Measurements from ENCODE around the gene CFC1B.
"Not testable (repeated sequence)": the region's sequence is repeated elsewhere in the genome, so short reads cannot be mapped to it uniquely, and the experiment has no call there.

Gene CFC1B

GRCh38 chr2:130520992-130521391, at the start of gene CFC1B:
Gene CFC1B, plus strand, starts transcription at chr2:130521222. Its CDS starts 263 bp downstream, at chr2:130521485.
- DNase-seq (ENCODE audit: low spot score): not testable (repeated sequence)

GRCh38 chr2:130491073-130491472, 29.9 kb upstream of the CFC1B start:
- not testable (repeated sequence) for DNase-seq (ENCODE audit: low spot score)

GRCh38 chr2:130509228-130509627, 11.8 kb upstream of the CFC1B start, which contains the start of gene POTEI:
Gene POTEI, minus strand, starts transcription at chr2:130509328. Its CDS starts 93 bp downstream, at chr2:130509235.
- DNase-seq (ENCODE audit: low spot score): not testable (repeated sequence)

GRCh38 chr2:130510807-130511746, 9.9 kb upstream of the CFC1B start:
- not testable (repeated sequence) for DNase-seq (ENCODE audit: low spot score)

GRCh38 chr2:130511747-130512451, 9.1 kb upstream of the CFC1B start:
- DNase-seq (ENCODE audit: low spot score): not testable (repeated sequence)

GRCh38 chr2:130518516-130519106, 2.4 kb upstream of the CFC1B start:
- DNase-seq (ENCODE audit: low spot score): not testable (repeated sequence)

GRCh38 chr2:130522390-130522789, 1.4 kb downstream of the CFC1B start:
- DNase-seq (ENCODE audit: low spot score): not testable (repeated sequence)

- not testable (repeated sequence) for DNase-seq (ENCODE audit: low spot score)
Measured at GRCh38 chr2:130527365-130527967, 6.4 kb downstream of the CFC1B start.

- not testable (repeated sequence) for DNase-seq (ENCODE audit: low spot score)
Measured at GRCh38 chr2:130529545-130529944, 8.5 kb downstream of the CFC1B start.

GRCh38 chr2:130530212-130530611, 9.2 kb downstream of the CFC1B start:
- DNase-seq (ENCODE audit: low spot score): not testable (repeated sequence)

- DNase-seq (ENCODE audit: low spot score): not testable (repeated sequence)
Measured at GRCh38 chr2:130531225-130531624, 10.2 kb downstream of the CFC1B start.

- not testable (repeated sequence) for DNase-seq (ENCODE audit: low spot score)
Measured at GRCh38 chr2:130531672-130532071, 10.7 kb downstream of the CFC1B start.

GRCh38 chr2:130536654-130537053, 15.6 kb downstream of the CFC1B start:
- DNase-seq (ENCODE audit: low spot score): not testable (repeated sequence)

- not testable (repeated sequence) for DNase-seq (ENCODE audit: low spot score)
Measured at GRCh38 chr2:130538271-130538670, 17.2 kb downstream of the CFC1B start.

- not testable (repeated sequence) for DNase-seq (ENCODE audit: low spot score)
Measured at GRCh38 chr2:130542789-130543188, 21.8 kb downstream of the CFC1B start.

GRCh38 chr2:130543785-130544528, 22.9 kb downstream of the CFC1B start:
- DNase-seq (ENCODE audit: low spot score): not testable (repeated sequence)

- DNase-seq (ENCODE audit: low spot score): not testable (repeated sequence)
Measured at GRCh38 chr2:130544978-130545377, 24.0 kb downstream of the CFC1B start.

GRCh38 chr2:130548418-130548817, 27.4 kb downstream of the CFC1B start:
- DNase-seq (ENCODE audit: low spot score): not testable (repeated sequence)

- not testable (repeated sequence) for DNase-seq (ENCODE audit: low spot score)
Measured at GRCh38 chr2:130549475-130549874, 28.5 kb downstream of the CFC1B start.

GRCh38 chr2:130554178-130554577, 33.2 kb downstream of the CFC1B start:
- DNase-seq (ENCODE audit: low spot score): not testable (repeated sequence)

- not testable (repeated sequence) for DNase-seq (ENCODE audit: low spot score)
Measured at GRCh38 chr2:130556441-130556840, 35.4 kb downstream of the CFC1B start.
